ENCODE results near the gene EMC9. TPM values are rescaled to one million over a fixed set of nuclear protein-coding genes. Genes with fewer than 3 reads are reported as not detected.

EMC9 gene
- total and polyA plus RNA-seq, 2 donors (not counting 1 experiment from before 2014, with no cell fraction given), result 24.7 to 25.9 TPM

- Histone ChIP-seq H3K79me2 (ENCODE audit: control insufficient read depth, insufficient read depth, low read length) (peaks cover 28% of the 10 kb centered on the region), H2AFZ (ENCODE audit: insufficient read depth, low read depth, low read length, poor library complexity, severe bottlenecking) (no peak overlapping the region), H3K27me3 (replicated peaks in 1 of 4; ENCODE audit: control extremely low read depth in 1 of 4, control insufficient read depth in 3 of 4, insufficient read depth in 4 of 4, low read length in 3 of 4) (no peaks in the 10 kb centered on the region), H3K4me1 (ENCODE audit: control insufficient read depth in 2 of 2, insufficient read depth in 2 of 2, low read length in 2 of 2) (peaks cover 11 to 17% of the 10 kb centered on the region in 2 donors), H3K4me2 (replicated peaks; ENCODE audit: low read depth, low read length, poor library complexity, severe bottlenecking) (no peak overlapping the region), H3K4me3 (ENCODE audit: control extremely low read depth in 1 of 5, extremely low read depth in 1 of 5, insufficient read depth in 1 of 5, low read depth in 2 of 5, low read length in 4 of 5) (no peak overlapping the region), H3K9ac (ENCODE audit: low read length) (no peak overlapping the region), H3K9me3 (ENCODE audit: control extremely low read depth in 1 of 3, control insufficient read depth in 2 of 3, insufficient read depth in 1 of 3, low read length in 2 of 3) (no peaks in the 10 kb centered on the region), H3K36me3 (replicated peaks in 1 of 2; ENCODE audit: control extremely low read depth in 1 of 2, control insufficient read depth in 1 of 2, extremely low read depth in 1 of 2, insufficient read depth in 2 of 2, low read length in 1 of 2) (no peaks in the 10 kb centered on the region), H4K20me1 (ENCODE audit: control insufficient read depth, insufficient read depth, low read length, poor library complexity, severe bottlenecking) (no peaks in the 10 kb centered on the region), H3K27ac (ENCODE audit: low read length in 2 of 2) (no peak overlapping the region)
- no peak for ATAC-seq (ENCODE audit: low read depth)
- Mint-ChIP-seq H3K27ac (no peak overlapping the region), H3K4me3 (no peak overlapping the region), H3K27me3 (no peaks in the 10 kb centered on the region), H3K4me1 (peaks cover 14% of the 10 kb centered on the region), H3K9me3 (ENCODE audit: insufficient read depth) (no peaks in the 10 kb centered on the region)
- CTCF ChIA-PET, result interaction anchor here (0.7 to 11.7 kb wide), 28 partner anchors 9 to 478 kb away, joined by 3 to 292 read pairs (median 5); partner anchors contain the start of genes CARMIL3, DHRS1, IRF9 and NOP9
- DNase-seq, result no peak
- TF ChIP-seq CTCF (IDR thresholded peaks at IDR 0.05) (no peak), EZH2 (IDR thresholded peaks at IDR 0.05; ENCODE audit: borderline replicate concordance, insufficient read depth, low read depth, low read length, poor library complexity, severe bottlenecking) (no peak)
- POLR2A ChIA-PET, result interaction anchor here (0.7 to 4.1 kb wide), 3 partner anchors 15 to 26 kb away, joined by 3 to 23 read pairs (median 3); partner anchors contain the start of genes PCK2 and PSME1
- intact Hi-C loops (cut with micrococcal nuclease), result loop anchor here (10.0 kb wide), 1 partner anchor 555 kb away; the partner anchor contains the start of genes THTPA and ZFHX2
- WGBS (ENCODE audit: insufficient coverage), result 96% methylated on average over 6 of the region's 9 CpGs
Measured at GRCh38 chr14:24110060-24110459, 31.3 kb downstream of the EMC9 start.

- Histone ChIP-seq H3K79me2 (ENCODE audit: control insufficient read depth, insufficient read depth, low read length) (peaks cover 29% of the 10 kb centered on the region), H3K27me3 (replicated peaks in 1 of 4; ENCODE audit: control extremely low read depth in 1 of 4, control insufficient read depth in 3 of 4, insufficient read depth in 4 of 4, low read length in 3 of 4) (no peaks in the 10 kb centered on the region), H3K4me3 (ENCODE audit: control extremely low read depth in 1 of 5, extremely low read depth in 1 of 5, insufficient read depth in 1 of 5, low read depth in 2 of 5, low read length in 4 of 5) (no peak overlapping the region), H2AFZ (ENCODE audit: insufficient read depth, low read depth, low read length, poor library complexity, severe bottlenecking) (peak overlapping the region; percentile 54), H3K36me3 (replicated peaks in 1 of 2; ENCODE audit: control extremely low read depth in 1 of 2, control insufficient read depth in 1 of 2, extremely low read depth in 1 of 2, insufficient read depth in 2 of 2, low read length in 1 of 2) (peaks cover 0 to 12% of the 10 kb centered on the region in 2 experiments), H3K4me1 (ENCODE audit: control insufficient read depth in 2 of 2, insufficient read depth in 2 of 2, low read length in 2 of 2) (peaks cover 10 to 13% of the 10 kb centered on the region in 2 donors), H3K9me3 (ENCODE audit: control extremely low read depth in 1 of 3, control insufficient read depth in 2 of 3, insufficient read depth in 1 of 3, low read length in 2 of 3) (no peaks in the 10 kb centered on the region), H4K20me1 (ENCODE audit: control insufficient read depth, insufficient read depth, low read length, poor library complexity, severe bottlenecking) (no peaks in the 10 kb centered on the region), H3K4me2 (replicated peaks; ENCODE audit: low read depth, low read length, poor library complexity, severe bottlenecking) (peak overlapping the region; percentile 16), H3K27ac (ENCODE audit: low read length in 2 of 2) (peak overlapping the region; percentile 44 to 68), H3K9ac (ENCODE audit: low read length) (no peak overlapping the region)
- no peaks in the 10 kb centered on the region for H3K9me3 Mint-ChIP-seq (ENCODE audit: insufficient read depth)
- peaks cover 11% of the 10 kb centered on the region for H3K4me1 Mint-ChIP-seq
- WGBS (ENCODE audit: insufficient coverage), result 100% methylated on average over 1 of the region's 5 CpGs
- CTCF ChIA-PET, result interaction anchor here (0.6 to 11.7 kb wide), 45 partner anchors 8 to 630 kb away, joined by 3 to 292 read pairs (median 5); partner anchors contain the start of genes CARMIL3, CPNE6, IRF9 and PCK2
- no peak overlapping the region for H3K4me3 Mint-ChIP-seq
- POLR2A ChIA-PET, result interaction anchor here (0.6 to 4.1 kb wide), 5 partner anchors 14 to 122 kb away, joined by 3 to 23 read pairs (median 4); partner anchors contain the start of genes IRF9 and PCK2
- H3K27ac Mint-ChIP-seq, result peak overlapping the region; percentile 95
- TF ChIP-seq CTCF (IDR thresholded peaks at IDR 0.05) (no peak), EZH2 (IDR thresholded peaks at IDR 0.05; ENCODE audit: borderline replicate concordance, insufficient read depth, low read depth, low read length, poor library complexity, severe bottlenecking) (no peak)
- ATAC-seq (ENCODE audit: low read depth) (peak; percentile 14), DNase-seq (no peak)
- no peaks in the 10 kb centered on the region for H3K27me3 Mint-ChIP-seq
- intact Hi-C loops (cut with micrococcal nuclease), result loop anchor here (1.0 to 10.0 kb wide), 4 partner anchors 14 to 124 kb away; partner anchors contain the start of genes DHRS4L2, IRF9 and PCK2
Measured at GRCh38 chr14:24108336-24108874, 33.0 kb downstream of the EMC9 start.
